Stimulated activated naive CD8-positive, alpha-beta T cell treated with anti-CD3 and anti-CD28 coated beads, Interleukin-15, amount 100 ng/mL, for 72 hours (primary cell): ENCODE measurements around the gene ZNF488.
A peak's percentile ranks its signal among the peaks of the same experiment; 100 is the strongest.

Experiments used
- ATAC-seq: fragments of 150-1000 bp; cut with Tn5 transposase; 2 replicates; pipeline ENCODE4 v1.10.0; 2021; ENCODE audit warnings: mild to moderate bottlenecking, moderate library complexity
- DNase-seq, 2 donors: peaks; one replicate each; pipeline ENCODE4 v3.0.0; 2021 to 2022
- H3K27ac Mint-ChIP-seq, 2 donors: one replicate each; pipeline ENCODE4 v1.8.0; 2022; ENCODE audit warnings: mild to moderate bottlenecking in 2 of 2, mixed read lengths in 2 of 2, moderate library complexity in 2 of 2
- H3K27me3 Mint-ChIP-seq: one replicate; pipeline ENCODE4 v1.8.0; 2022; ENCODE audit warnings: mixed read lengths
- H3K4me1 Mint-ChIP-seq: one replicate; pipeline ENCODE4 v1.8.0; 2022; ENCODE audit warnings: mild to moderate bottlenecking, mixed read lengths
- H3K4me3 Mint-ChIP-seq, 2 donors: one replicate each; pipeline ENCODE4 v1.8.0; 2022; ENCODE audit warnings: mild to moderate bottlenecking in 2 of 2, mixed read lengths in 2 of 2, moderate library complexity in 1 of 2
- H3K9me3 Mint-ChIP-seq, 2 donors: one replicate each; pipeline ENCODE4 v1.8.0; 2022; ENCODE audit warnings: mixed read lengths in 2 of 2

Gene ZNF488

DNA sequence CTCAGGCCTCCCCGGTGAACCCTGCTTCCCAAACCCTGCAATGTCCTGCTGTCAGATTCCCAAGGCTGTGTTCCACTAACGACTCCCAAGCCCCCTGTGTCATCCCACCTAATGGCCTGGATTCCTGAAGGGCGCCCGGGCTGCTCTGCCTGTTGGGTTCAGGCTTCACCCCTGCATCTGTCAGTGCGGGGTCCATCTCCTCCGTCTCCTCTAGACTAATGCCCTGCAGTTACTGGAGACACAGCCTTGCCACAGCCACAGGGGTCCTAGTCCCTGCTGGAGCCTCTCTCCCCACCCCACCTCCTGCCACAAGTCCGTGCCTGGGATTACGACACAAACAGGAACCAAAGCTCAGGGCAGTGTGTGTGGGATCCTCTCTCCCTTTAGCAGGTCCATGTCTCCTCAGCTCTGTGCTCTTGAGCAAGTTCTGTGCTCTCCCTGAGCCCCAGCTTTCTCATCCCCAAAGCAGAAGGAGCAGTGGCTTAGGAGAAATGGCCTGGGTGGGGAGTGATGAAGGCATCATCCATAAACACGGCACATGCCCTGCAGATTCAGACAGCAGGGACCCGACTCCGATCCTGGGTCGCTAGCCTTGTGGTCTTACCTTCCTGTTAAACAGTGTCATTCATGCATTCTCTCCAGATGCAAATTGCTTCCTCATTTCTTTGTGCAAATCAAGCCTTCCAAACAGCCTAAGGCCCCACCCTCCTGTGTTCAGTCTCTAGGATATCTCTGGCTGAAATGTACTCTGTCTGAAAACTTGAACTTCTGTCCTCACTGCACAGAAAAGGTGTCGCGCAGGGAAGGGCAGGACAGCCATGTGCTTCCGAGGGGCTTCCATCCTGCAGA, 44.1 kb downstream of the ZNF488 start:
- Mint-ChIP-seq H3K9me3 (no peaks in the 10 kb centered on the region), H3K27me3 (peaks cover 27% of the 10 kb centered on the region), H3K4me1 (no peaks in the 10 kb centered on the region), H3K27ac (no peak overlapping the region), H3K4me3 (no peak overlapping the region)
- DNase-seq (peak in 1 of 2 donors; percentile 4), ATAC-seq (peak; percentile 9)

DNA sequence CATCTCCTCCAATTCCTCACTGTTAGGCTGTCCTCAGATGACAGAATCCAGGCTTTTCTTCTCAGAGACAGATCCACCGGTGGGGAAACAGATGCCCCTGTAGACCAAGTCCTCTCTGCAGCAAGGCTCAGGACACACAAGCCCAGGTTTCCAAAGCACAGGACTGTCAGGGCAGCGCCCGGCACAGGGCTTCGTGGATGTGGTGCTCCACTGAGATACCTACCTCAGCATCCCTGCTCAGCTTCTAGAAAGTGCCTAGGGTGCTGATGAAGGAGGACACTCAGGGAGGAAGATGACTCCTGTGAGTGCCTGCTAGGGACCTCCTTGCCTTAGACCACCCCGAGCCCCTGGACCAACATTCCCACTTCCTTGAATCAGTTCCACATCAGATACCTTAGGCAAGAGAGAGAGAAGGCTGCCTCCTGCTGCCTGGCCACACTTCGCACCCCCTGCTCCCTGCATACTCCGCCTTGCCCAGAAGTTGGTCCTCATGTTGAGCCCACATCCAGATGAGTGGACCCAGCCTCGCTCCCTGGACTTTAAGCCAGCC, 44.8 kb downstream of the ZNF488 start:
- Mint-ChIP-seq H3K27me3 (peaks cover 27% of the 10 kb centered on the region), H3K27ac (no peak overlapping the region), H3K4me1 (no peaks in the 10 kb centered on the region), H3K4me3 (no peak overlapping the region), H3K9me3 (no peaks in the 10 kb centered on the region)
- DNase-seq (no peak), ATAC-seq (no peak)

DNA sequence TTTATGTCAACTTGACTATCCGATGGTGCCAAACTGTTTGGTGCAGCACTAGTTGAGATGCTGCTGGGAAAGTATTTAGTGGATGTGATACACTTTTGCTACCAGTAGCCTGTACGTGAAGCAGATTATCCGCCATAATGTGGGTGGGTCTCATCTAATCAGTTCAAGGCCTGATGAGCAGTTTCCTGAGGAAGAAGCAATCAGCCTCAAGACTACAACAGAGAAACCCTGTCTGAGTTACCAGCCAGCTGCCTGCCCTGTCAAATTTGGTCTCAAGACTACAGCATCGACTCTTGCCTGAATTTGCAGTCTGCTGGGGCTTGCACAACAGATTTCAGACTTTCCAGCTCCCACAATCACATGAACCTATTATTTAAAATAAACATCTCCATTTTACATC, 46.8 kb downstream of the ZNF488 start:
- no peaks in the 10 kb centered on the region for H3K4me1 Mint-ChIP-seq

DNA sequence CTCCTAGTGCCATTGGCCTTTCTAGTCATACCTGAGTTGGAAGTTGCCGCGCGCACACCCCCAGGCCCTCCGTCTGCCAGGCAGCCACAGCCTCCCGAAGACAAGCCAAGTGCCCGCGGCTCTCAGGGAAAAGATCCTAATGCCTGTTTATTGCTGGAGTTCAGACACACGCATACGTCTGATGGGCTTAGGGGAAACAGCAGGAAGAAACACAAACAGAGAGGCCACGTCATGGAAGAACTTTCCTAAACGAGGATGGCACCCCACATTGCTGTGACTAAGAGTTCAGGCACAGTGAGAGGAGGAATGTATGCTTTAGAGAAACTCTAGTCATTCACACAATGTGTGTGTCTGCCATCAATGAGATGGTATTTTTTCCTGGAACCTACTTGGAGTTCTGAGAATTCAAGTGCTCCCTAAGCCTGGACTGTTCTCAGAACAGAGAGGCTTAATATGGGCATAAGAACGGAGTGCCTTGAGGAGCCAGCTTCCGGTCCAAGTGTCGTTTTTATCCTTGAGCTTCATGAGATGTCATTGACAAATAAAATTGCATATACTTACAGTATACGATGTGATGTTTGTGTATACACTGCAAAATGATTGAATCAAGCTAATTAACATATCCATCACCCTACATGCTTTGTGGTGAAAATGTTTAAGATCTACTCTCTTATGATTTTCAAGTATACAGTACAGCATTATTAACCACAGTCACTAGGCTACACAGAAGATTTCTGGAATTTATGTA, 47.5 kb downstream of the ZNF488 start:
- Mint-ChIP-seq H3K27ac (no peak overlapping the region), H3K9me3 (no peaks in the 10 kb centered on the region), H3K4me1 (no peaks in the 10 kb centered on the region), H3K4me3 (no peak overlapping the region), H3K27me3 (peaks cover 27% of the 10 kb centered on the region)
- ATAC-seq (no peak), DNase-seq (no peak)

More for the DNA sequence above, 46.8 kb downstream of the ZNF488 start:
- Mint-ChIP-seq H3K27me3 (peaks cover 27% of the 10 kb centered on the region), H3K27ac (no peak overlapping the region), H3K4me3 (no peak overlapping the region), H3K9me3 (no peaks in the 10 kb centered on the region)
- ATAC-seq (no peak), DNase-seq (no peak)

DNA sequence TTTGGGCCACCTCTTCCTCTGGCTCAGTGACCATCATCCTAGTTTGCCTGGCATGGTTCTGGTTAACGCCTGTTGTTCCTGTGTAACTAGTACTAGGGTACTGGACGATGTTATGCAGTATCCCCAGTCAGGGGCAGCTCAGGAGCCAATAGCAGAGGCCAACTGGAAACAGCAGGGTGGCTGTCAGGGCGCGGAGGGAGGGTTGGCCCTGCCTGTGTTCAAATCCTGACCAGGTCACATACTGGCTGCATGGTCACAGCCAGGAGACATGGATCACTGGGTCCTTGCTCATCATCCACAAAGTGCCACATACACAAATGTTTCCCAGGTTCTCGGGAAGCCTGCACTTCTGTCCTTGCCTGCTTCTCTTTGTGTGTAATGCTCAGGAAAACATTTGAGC, 48.2 kb downstream of the ZNF488 start:
- ATAC-seq (no peak), DNase-seq (no peak)
- no peak overlapping the region for H3K27ac Mint-ChIP-seq
- no peak overlapping the region for H3K4me3 Mint-ChIP-seq
- peaks cover 27% of the 10 kb centered on the region for H3K27me3 Mint-ChIP-seq
- H3K4me1 Mint-ChIP-seq: no peaks in the 10 kb centered on the region
- no peaks in the 10 kb centered on the region for H3K9me3 Mint-ChIP-seq

DNA sequence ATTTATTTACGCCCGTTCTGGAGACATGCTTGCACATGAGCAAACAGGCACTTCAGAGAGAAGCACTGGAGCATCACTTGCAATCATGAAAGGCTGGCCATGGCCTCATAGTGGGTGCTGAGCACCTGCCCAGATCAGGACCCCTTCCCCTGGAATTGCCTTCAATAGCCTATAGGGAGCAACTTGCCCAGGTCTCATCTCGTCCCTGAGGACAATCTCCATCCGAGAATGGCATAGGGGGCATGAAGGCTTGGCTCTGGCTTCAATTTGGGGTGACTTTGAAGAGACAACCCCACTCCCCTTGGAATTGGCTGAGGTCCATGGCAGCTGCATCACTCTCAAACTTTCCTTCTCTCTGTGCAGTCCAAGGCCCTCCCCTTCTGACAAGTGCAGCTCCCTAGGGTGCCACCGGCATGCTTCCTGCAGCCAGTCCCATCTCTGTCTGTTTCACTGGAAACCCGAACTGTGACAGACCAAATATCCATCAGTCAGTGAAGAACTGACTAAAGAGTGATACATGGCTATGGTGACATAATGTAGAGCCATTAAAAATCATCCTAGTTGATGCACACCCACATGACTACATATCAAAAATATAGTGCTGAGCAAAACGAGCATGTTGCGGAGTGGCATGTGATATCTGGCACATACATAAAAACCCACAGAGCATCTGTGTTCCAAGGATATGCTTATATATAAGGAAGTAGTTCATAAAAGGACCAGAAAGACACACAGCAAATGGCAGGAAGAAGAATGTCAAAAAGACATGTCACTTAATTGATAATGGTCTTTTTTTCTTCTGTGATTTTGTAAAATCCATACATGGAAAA, 49.4 kb downstream of the ZNF488 start:
- Mint-ChIP-seq H3K4me3 (no peak overlapping the region), H3K9me3 (no peaks in the 10 kb centered on the region), H3K27ac (peak overlapping the region in 1 of 2 donors; percentile 13), H3K4me1 (no peaks in the 10 kb centered on the region), H3K27me3 (peaks cover 17% of the 10 kb centered on the region)
- DNase-seq (no peak), ATAC-seq (no peak)

DNA sequence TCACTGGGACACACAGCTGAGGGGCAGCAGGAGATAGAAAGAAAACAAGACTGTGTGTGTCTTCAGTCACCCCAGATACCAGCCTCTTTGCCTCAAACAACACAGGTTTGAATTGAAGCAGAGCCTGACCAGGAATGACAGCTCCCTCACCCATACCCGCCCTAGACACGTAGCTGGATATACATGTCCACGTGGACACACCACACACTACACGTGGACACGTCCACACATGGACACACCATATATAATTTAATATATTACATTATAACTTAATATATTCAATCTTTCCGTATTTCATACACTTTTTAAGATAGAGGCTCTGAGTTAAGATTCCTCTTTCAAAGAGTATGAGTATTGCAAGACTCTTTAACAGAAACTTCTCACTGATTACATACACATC, 50.6 kb downstream of the ZNF488 start:
- Mint-ChIP-seq H3K4me3 (no peak overlapping the region), H3K4me1 (no peaks in the 10 kb centered on the region), H3K9me3 (peaks cover 0 to 2% of the 10 kb centered on the region in 2 donors), H3K27ac (no peak overlapping the region), H3K27me3 (peaks cover 12% of the 10 kb centered on the region)
- DNase-seq: no peak
- no peak for ATAC-seq

DNA sequence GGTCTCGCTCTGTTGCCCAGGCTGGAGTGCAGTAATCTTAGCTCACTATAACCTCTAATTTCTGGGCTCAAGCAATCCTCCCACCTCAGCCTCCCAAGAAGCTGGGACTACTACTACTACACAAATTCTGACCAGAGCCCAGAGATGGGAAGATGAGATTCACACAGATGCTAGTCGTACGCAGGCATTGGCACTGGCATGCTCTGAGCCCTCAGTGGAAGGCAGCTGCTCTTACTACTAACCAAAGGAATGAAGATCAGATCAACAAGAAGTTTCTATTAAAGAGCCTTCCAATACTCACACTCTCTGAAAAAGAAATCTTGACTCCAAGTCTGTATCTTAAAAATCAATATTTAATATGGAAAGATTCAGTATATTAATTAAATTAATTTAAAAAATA, 51.1 kb downstream of the ZNF488 start:
- H3K27me3 Mint-ChIP-seq: peaks cover 12% of the 10 kb centered on the region

DNA sequence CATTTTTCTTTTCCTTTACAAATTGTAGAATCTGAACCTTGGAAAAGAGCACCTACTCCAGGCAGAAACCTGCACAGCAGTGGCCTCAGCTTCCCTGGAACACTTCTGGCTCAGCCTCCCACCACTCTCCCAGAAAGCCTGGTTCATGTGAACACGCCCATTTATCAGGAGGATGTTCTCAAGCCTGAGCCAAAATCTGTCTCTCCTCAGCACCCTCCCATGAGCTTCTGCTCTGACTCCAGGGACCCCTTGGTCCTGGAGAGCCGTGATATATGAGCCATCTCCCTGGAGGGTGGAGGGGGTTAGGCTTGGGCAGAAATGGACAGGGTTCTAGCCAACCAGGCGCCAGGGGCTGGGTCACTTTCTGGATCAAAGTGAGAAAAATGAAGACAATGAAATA, 51.7 kb downstream of the ZNF488 start:
- Mint-ChIP-seq H3K27ac (no peak overlapping the region), H3K4me1 (no peaks in the 10 kb centered on the region), H3K4me3 (no peak overlapping the region), H3K9me3 (peaks cover 0 to 10% of the 10 kb centered on the region in 2 donors), H3K27me3 (peaks cover 12% of the 10 kb centered on the region)
- DNase-seq (no peak), ATAC-seq (no peak)

More for the DNA sequence above, 51.1 kb downstream of the ZNF488 start:
- Mint-ChIP-seq H3K27ac (no peak overlapping the region), H3K4me3 (no peak overlapping the region), H3K9me3 (peaks cover 0 to 8% of the 10 kb centered on the region in 2 donors), H3K4me1 (no peaks in the 10 kb centered on the region)
- DNase-seq: no peak
- ATAC-seq: no peak

DNA sequence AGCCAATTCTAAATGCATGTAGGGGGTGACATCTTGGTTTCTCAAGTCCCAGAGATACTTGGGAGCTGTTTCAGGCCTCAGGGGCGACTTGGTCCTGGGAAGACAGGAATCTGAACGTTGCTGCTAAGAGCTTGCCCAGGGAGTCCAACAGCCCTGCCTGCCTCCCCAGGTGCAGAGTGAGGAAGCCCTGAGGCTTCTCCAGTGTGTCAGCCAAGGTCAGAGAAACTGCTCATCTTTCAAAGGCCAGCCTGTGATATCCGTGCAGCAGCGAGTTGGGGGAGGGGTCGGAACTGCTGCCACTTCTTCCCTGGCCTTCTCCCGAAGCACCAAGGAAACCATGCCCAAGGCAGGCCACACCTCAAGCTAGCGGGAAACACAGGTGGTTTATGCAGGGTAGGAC, 52.1 kb downstream of the ZNF488 start:
- H3K4me1 Mint-ChIP-seq: no peaks in the 10 kb centered on the region

DNA sequence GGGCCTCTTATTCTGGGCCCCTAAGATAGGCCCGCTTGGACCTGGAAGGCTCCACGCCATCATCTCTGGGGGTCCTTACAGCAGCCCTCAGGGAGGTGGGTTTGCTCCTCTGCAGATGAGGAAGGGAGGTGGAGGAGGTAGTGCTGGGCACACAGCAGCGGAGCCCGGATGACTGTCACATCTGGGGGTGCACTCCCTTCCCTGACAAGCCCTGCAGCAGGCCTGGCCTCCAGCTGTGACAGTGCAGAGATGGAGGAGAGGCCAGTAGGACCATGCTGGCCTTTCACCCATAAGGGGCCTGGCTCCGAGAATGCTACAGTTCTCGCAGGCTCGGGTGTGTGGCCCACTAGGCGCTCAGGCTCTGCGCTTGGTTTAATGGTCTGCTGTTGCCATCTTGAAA, 52.6 kb downstream of the ZNF488 start:
- ATAC-seq: no peak
- DNase-seq: no peak
- H3K9me3 Mint-ChIP-seq: peaks cover 0 to 10% of the 10 kb centered on the region in 2 donors
- H3K4me1 Mint-ChIP-seq: no peaks in the 10 kb centered on the region
- H3K27me3 Mint-ChIP-seq: peaks cover 10% of the 10 kb centered on the region
- no peak overlapping the region for H3K4me3 Mint-ChIP-seq
- H3K27ac Mint-ChIP-seq: no peak overlapping the region

More for the DNA sequence above, 52.1 kb downstream of the ZNF488 start:
- Mint-ChIP-seq H3K9me3 (peaks cover 0 to 10% of the 10 kb centered on the region in 2 donors), H3K27ac (no peak overlapping the region), H3K27me3 (peaks cover 12% of the 10 kb centered on the region), H3K4me3 (no peak overlapping the region)
- ATAC-seq (no peak), DNase-seq (no peak)

DNA sequence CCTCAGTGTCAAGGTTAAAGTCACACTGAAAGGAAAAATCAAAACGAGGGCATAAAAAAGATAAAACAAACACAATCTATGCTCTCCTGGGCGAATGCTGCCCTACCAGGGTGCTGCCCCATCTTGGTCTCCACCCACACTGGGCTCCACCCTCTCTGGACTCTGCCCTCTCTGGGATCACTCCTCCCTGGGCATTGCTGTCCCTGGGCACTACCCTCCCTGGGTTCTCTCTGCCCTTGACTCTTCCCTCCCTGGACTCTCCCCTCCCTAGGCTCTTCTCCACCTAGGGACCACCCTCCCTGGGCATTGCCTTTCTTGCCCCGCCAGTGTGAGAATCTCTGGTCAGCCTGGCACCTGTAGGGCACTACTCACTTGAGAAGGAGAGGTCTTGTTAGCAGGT, 53.3 kb downstream of the ZNF488 start:
- Mint-ChIP-seq H3K4me1 (no peaks in the 10 kb centered on the region), H3K27me3 (peaks cover 3% of the 10 kb centered on the region), H3K9me3 (peaks cover 0 to 10% of the 10 kb centered on the region in 2 donors), H3K27ac (no peak overlapping the region), H3K4me3 (no peak overlapping the region)
- peak; percentile 23 for ATAC-seq
- DNase-seq: no peak

DNA sequence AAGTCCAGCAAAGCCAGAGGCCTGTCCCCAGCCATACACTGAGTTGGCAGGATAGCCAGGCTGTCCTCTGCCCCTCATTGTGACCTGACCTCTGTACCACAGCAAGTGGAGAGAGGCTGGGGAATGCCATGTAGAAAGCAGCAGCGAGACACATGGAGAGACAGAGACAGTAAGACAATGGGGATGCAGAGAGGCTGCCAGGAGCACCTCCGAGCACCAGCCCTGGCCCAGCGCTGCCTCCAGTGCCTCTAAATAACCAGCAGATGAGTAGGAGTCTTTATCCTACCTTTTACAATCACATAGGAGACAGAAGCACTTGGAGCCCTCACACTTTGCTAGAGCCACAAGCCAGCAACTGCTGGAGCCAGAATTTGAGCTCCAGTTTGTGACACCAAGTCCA, 53.7 kb downstream of the ZNF488 start:
- no peak overlapping the region for H3K4me3 Mint-ChIP-seq
- ATAC-seq: no peak
- H3K27me3 Mint-ChIP-seq: no peaks in the 10 kb centered on the region
- H3K27ac Mint-ChIP-seq: no peak overlapping the region
- H3K4me1 Mint-ChIP-seq: no peaks in the 10 kb centered on the region
- no peak for DNase-seq
- H3K9me3 Mint-ChIP-seq: peaks cover 0 to 10% of the 10 kb centered on the region in 2 donors

DNA sequence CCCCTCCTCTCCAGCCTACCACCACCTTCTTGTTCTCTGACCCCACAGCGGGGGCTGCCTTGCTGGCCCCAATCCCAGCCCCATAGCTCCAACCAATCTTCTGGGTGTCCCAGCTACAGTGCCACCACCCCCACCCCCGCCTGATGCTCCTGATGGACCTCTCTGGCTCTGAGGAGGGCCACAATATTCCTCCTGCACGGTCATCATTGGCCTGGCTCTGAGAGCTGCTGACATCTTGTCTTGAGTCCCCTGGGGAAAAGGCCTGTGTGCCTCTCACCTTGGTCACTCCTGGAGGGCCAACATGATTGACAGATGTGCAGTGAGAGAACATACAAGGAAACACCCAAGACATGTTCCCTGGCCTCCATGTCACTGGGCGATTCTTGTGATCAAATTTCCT, 54.2 kb downstream of the ZNF488 start:
- ATAC-seq (no peak), DNase-seq (no peak)
- Mint-ChIP-seq H3K4me3 (no peak overlapping the region), H3K27me3 (no peaks in the 10 kb centered on the region), H3K27ac (no peak overlapping the region), H3K9me3 (peaks cover 0 to 10% of the 10 kb centered on the region in 2 donors), H3K4me1 (no peaks in the 10 kb centered on the region)

DNA sequence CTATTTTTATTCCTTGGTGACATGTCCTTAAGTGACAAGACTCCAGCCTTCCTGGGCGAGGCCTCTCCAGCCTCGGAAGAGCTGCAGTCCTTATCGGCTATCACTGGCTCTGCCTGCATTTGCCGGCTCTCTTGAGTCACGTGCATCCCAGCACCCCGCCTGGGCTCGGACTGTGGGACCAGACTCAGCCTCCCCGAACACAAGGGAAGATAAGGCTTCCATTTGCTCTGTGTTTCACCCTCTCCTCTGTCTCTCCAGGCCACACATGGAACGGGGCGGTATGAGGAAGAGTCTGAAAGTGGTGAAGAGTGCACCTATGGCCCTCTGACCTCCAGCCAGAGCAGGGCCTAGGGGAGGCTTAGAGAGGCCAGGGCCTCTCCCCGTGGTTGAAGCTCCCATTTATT, 57.2 kb downstream of the ZNF488 start:
- Mint-ChIP-seq H3K9me3 (peaks cover 0 to 10% of the 10 kb centered on the region in 2 donors), H3K4me3 (no peak overlapping the region), H3K4me1 (no peaks in the 10 kb centered on the region), H3K27ac (no peak overlapping the region), H3K27me3 (peaks cover 3% of the 10 kb centered on the region)
- no peak for DNase-seq
- no peak for ATAC-seq
